Right lobe of liver (tissue), 6 donors: Measurements from ENCODE around the gene HSPH1. TPM values are rescaled to one million over a fixed set of nuclear protein-coding genes. Genes with fewer than 3 reads are reported as not detected.
"Not testable (repeated sequence)": the region's sequence is repeated elsewhere in the genome, so short reads cannot be mapped to it uniquely, and the experiment has no call there.

Source experiments
- ATAC-seq, 4 donors: fragments of 200-7000 bp; cut with Tn5 transposase; one replicate each; pipeline ENCODE4 v1.9.1; 2020; ENCODE audit warnings: mild to moderate bottlenecking in 4 of 4, moderate library complexity in 4 of 4
- DNase-seq, 3 donors: peaks; one replicate each; pipeline ENCODE4 v3.0.0-alpha.2; 2020
- H3K27ac ChIP-seq, 3 donors: fragments of 200-600 bp; one replicate each; pipeline ENCODE4 v1.8.0; 2022
- H3K27me3 ChIP-seq, 2 donors: fragments of 200-600 bp; one replicate each; pipeline ENCODE4 v1.8.0; 2022
- H3K36me3 ChIP-seq, 4 donors: fragments of 200-600 bp; sonication (generic) in 1 of 4; one replicate each; pipeline versions ENCODE4 v1.5.1 to v1.8.0; 2017 to 2022; ENCODE audit warnings: control low read depth in 1 of 4
- H3K4me1 ChIP-seq, 4 donors: fragments of 200-600 bp; sonication (generic) in 1 of 4; one replicate each; pipeline versions ENCODE4 v1.5.1 to v1.8.0; 2017 to 2022; ENCODE audit warnings: control low read depth in 1 of 4
- H3K4me3 ChIP-seq, 3 donors: fragments of 200-600 bp; one replicate each; pipeline ENCODE4 v1.8.0; 2022
- H3K9me3 ChIP-seq, 4 donors: fragments of 200-600 bp; sonication (generic) in 1 of 4; one replicate each; pipeline versions ENCODE4 v1.5.1 to v1.8.0; 2017 to 2022; ENCODE audit warnings: control low read depth in 1 of 4
- POLR2A ChIP-seq: fragments of 450-650 bp; IDR thresholded peaks from one replicate; pipeline ENCODE4 v1.6.1; 2017; ENCODE audit warnings: antibody characterized with exemption, mild to moderate bottlenecking
- WGBS: methylation state at CpG from one replicate; pipeline ENCODE4 v1.1.6; 2018; ENCODE audit warnings: low coverage, low lambda C conversion rate; ENCODE audit not compliant: insufficient coverage; ENCODE audit errors: missing lambda C conversion rate; 5-methylcytosine and 5-hydroxymethylcytosine counted together
- intact Hi-C, 2 donors: fragments of 100-400 bp; cut with DNase I; formaldehyde crosslinking; loops; one replicate each; pipeline versions ENCODE4 v1.11.2 to v1.14.1; 2022
- total RNA-seq, 6 experiments: library from RNA; depleted of rRNA in 2 of 6; stranded (reverse); fragments of >200 nt in 2 of 6; fragmentation: NEBNext Ultra II Directional in 3 of 6; extraction: Animal tissue kit (Norgen Biotek cat#: 25700) in 3 of 6; gene quantifications; one replicate each; pipeline versions ENCODE4 v1.1.0 to v1.2.4, GENCODE V29; 2016 to 2023
- TF ChIP-seq, protein P1 (sequence below), 4 donors: fragments of 200-600 bp in 3 of 4; fragments of 450-650 bp in 1 of 4; IDR thresholded peaks; one replicate each; pipeline versions ENCODE4 v1.5.1 to v1.8.0; 2016 to 2022; ENCODE audit warnings: antibody characterized with exemption in 4 of 4, mild to moderate bottlenecking in 2 of 4
- donor health status: DM: no; HTN: yes; CAD: no.
- donor health status: DM: no; HTN: no; CAD: no.
- donor health status: DM: no; HTN: no; CAD: no.
- donor health status: DM: no; HTN: yes; CAD: no.
- donor health status: DM: no; HTN: yes; CAD: no.

Gene HSPH1
- total RNA-seq, 6 experiments from 2014 or later: 19.6 to 60.8 (median 31.0) TPM

GRCh38 chr13:31184451-31184850 is 22.7 kb upstream of the HSPH1 start:
- no peak overlapping the region for H3K27ac ChIP-seq
- H3K4me3 ChIP-seq: no peak overlapping the region
- H3K9me3 ChIP-seq: no peaks in the 10 kb centered on the region
- TF ChIP-seq, protein P1, sequence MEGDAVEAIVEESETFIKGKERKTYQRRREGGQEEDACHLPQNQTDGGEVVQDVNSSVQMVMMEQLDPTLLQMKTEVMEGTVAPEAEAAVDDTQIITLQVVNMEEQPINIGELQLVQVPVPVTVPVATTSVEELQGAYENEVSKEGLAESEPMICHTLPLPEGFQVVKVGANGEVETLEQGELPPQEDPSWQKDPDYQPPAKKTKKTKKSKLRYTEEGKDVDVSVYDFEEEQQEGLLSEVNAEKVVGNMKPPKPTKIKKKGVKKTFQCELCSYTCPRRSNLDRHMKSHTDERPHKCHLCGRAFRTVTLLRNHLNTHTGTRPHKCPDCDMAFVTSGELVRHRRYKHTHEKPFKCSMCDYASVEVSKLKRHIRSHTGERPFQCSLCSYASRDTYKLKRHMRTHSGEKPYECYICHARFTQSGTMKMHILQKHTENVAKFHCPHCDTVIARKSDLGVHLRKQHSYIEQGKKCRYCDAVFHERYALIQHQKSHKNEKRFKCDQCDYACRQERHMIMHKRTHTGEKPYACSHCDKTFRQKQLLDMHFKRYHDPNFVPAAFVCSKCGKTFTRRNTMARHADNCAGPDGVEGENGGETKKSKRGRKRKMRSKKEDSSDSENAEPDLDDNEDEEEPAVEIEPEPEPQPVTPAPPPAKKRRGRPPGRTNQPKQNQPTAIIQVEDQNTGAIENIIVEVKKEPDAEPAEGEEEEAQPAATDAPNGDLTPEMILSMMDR (IDR thresholded peaks at IDR 0.05): no peak
- no peak for TF ChIP-seq POLR2A
- H3K36me3 ChIP-seq: no peaks in the 10 kb centered on the region
- intact Hi-C loops: no loop called here
- no peaks in the 10 kb centered on the region for H3K27me3 ChIP-seq
- no peaks in the 10 kb centered on the region for H3K4me1 ChIP-seq
- no peak for DNase-seq
- ATAC-seq: no peak
- 76% methylated on average over 4 of the region's 6 CpGs for WGBS

DNA sequence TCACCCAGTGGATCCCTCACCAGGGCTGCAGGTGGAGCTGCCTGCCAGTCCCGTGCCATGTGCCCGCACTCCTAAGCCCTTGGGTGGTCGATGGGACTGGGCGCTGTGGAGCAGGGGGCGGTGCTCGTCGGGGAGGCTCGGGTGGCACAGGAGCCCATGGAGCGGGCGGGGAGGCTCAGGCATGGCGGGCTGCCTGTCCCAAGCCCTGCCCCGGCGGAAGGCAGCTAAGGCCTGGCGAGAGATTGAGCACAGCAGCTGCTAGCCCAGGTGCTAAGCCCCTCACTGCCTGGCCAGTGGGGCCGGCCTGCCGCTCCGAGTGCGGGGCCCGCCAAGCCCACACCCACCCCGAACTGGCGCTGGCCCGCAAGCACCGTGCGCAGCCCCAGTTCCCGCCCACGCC is 21.3 kb upstream of the HSPH1 start:
- no peak overlapping the region for H3K4me3 ChIP-seq
- no peak for ATAC-seq
- no peaks in the 10 kb centered on the region for H3K27me3 ChIP-seq
- no peaks in the 10 kb centered on the region for H3K36me3 ChIP-seq
- intact Hi-C loops: no loop called here
- H3K4me1 ChIP-seq: no peaks in the 10 kb centered on the region
- no peak for DNase-seq
- no peak overlapping the region for H3K27ac ChIP-seq
- no CpG with 5 or more reads among the region's 26 CpGs for WGBS
- no peaks in the 10 kb centered on the region for H3K9me3 ChIP-seq
- TF ChIP-seq, protein P1 (IDR thresholded peaks at IDR 0.05): no peak
- no peak for TF ChIP-seq POLR2A

- Histone ChIP-seq H3K36me3 (no peaks in the 10 kb centered on the region), H3K27me3 (no peaks in the 10 kb centered on the region), H3K4me1 (no peaks in the 10 kb centered on the region), H3K9me3 (no peaks in the 10 kb centered on the region), H3K27ac (no peak overlapping the region), H3K4me3 (no peak overlapping the region)
- WGBS: 63% methylated on average over 5 of the region's 5 CpGs
- TF ChIP-seq POLR2A: no peak
- TF ChIP-seq, protein P1 (IDR thresholded peaks at IDR 0.05): no peak
- intact Hi-C loops: no loop called here
- DNase-seq (no peak), ATAC-seq (no peak)
These were observed 18.1 kb upstream of the HSPH1 start for GRCh38 chr13:31179754-31180153.

DNA sequence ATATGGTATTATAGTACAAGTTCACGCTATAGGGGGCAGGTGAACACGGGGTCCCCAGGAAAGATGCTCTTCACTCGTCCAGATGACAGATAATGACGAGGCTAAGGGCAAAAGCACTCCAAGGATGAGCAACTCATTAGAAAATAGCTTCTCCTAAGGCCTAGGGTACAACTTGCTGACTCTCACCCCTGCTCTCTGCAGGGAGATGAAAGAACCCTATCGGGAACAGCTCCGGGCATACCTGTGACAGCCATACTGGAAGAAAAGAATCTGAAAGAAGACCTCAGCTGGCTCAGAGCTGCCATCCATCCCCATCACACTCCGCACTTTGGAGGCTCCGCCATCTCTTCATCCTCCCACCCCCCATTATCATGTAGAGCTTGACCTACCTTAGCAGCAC is 17.5 kb upstream of the HSPH1 start:
- TF ChIP-seq, protein P1 (IDR thresholded peaks at IDR 0.05): no peak
- no peak for TF ChIP-seq POLR2A
- Histone ChIP-seq H3K4me1 (no peaks in the 10 kb centered on the region), H3K4me3 (no peak overlapping the region), H3K27me3 (no peaks in the 10 kb centered on the region), H3K36me3 (no peaks in the 10 kb centered on the region), H3K9me3 (no peaks in the 10 kb centered on the region), H3K27ac (no peak overlapping the region)
- intact Hi-C loops: no loop called here
- WGBS: 80% methylated on average over 7 of the region's 8 CpGs
- no peak for ATAC-seq
- DNase-seq: no peak

DNA sequence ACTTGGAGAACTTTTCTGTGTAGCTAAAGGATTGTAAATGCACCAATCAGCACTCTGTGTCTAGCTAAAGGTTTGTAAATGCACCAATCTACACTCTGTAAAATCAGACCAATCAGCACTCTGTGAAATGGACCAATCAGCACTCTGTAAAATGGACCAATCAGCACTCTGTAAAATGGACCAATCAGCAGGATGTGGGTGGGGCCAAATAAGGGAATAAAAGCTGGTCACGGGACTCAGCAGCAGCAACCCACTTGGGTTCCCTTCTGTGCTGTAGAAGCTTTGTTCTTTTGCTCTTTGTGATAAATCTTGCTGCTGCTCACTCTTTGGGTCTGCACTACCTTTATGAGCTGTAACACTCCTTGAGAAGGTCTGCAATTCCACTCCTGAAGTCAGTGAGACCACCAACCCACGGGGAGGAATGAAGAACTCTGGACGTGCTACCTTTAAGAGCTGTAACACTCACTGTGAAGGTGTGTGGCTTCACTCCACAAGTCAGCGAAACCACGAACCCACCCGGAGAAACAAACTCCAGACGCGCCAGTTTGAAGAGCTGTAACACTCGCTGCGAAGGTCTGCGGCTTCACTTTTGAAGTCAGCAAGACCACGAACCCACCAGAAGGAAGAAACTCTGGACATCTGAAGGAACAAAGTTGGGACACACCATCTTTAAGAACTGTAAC is 16.2 kb upstream of the HSPH1 start:
- H3K9me3 ChIP-seq, H3K36me3 ChIP-seq, intact Hi-C loops, H3K4me1 ChIP-seq, DNase-seq, H3K27ac ChIP-seq, H3K27me3 ChIP-seq, H3K4me3 ChIP-seq, ATAC-seq: not testable (repeated sequence)
- 67% methylated on average over 12 of the region's 12 CpGs for WGBS
